Activated T-cell treated with anti-CD3 and anti-CD28 coated beads, Interleukin-2, amount 50 U/mL, for 1 hour (primary cell): ENCODE results near the gene ATP5MC3.
"Not testable (repeated sequence)": the region's sequence is repeated elsewhere in the genome, so short reads cannot be mapped to it uniquely, and the experiment has no call there.

Experiments used
- DNase-seq: peaks from one replicate; pipeline ENCODE4 v3.0.0-alpha.2; 2020

Gene ATP5MC3

DNA sequence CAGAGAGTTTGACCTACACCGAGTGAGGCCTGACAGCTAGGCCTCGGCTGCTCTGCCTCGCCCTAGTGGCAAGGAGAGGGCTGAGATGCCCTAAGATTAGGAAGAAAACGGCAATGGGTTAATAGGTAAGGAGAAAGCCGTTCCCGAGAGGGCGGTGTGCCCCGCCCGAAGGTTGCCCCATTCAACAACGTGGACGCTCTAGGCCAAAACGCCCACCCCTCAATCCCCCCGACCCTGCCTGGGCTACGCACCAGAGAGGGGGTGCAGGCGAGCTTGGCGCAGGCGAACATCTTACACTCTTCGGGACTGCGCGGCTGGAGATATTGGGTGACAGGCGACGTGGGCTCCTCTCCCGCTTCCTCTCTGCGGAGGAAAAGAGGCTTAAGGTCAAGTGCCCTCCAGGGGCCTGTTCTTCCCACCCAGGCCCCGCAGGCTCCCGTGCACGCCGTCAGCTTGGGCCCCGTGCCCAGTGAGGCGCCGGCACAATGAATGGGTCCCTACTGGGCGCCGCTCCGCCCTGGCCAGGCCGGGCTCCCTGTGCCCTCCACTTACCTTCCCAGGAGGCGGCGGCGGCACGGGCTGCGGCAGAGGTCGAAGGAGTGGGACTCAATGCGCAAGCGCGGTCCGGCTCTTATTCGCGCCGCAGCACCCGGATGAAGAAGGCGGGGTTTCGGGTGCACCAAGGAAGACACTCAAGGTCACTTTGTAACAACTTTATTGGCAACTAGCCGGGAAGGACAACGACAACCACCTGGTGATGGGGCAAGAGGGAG is at the start of gene ATP5MC3:
Gene ATP5MC3 (minus strand): TSS at position 607 of the 773 bp plus-strand sequence. CDS start 317 bp downstream, at position 290.
- DNase-seq, result peak; percentile 92

- not testable (repeated sequence) for DNase-seq
These were observed 47.1 kb upstream of the ATP5MC3 start for GRCh38 chr2:175228601-175229000.

GRCh38 chr2:175228179-175228578 is 46.7 kb upstream of the ATP5MC3 start:
- DNase-seq, result no peak

GRCh38 chr2:175227393-175227792 is 45.9 kb upstream of the ATP5MC3 start:
- DNase-seq, result no peak

GRCh38 chr2:175220075-175220474 is 38.6 kb upstream of the ATP5MC3 start:
- no peak for DNase-seq

DNA sequence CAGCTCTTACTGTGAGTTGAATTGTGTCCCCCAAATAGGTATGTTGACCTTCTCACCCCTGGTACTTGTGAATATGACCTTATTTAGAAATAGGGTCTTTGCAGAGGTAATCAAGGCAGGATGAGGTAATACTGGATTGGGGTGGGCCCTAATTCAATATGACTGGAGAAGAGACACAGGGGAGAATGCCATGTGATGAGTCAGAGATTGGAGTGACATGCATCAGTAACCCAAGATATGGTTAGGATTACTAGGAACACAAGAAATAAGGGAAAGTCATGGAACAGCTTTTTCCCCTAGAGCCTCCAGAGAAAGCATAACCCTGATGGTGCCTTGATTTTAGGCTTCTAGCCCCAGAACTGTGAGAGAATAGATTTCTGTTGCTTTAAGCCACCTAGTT is 37.0 kb upstream of the ATP5MC3 start:
- DNase-seq, result no peak

DNA sequence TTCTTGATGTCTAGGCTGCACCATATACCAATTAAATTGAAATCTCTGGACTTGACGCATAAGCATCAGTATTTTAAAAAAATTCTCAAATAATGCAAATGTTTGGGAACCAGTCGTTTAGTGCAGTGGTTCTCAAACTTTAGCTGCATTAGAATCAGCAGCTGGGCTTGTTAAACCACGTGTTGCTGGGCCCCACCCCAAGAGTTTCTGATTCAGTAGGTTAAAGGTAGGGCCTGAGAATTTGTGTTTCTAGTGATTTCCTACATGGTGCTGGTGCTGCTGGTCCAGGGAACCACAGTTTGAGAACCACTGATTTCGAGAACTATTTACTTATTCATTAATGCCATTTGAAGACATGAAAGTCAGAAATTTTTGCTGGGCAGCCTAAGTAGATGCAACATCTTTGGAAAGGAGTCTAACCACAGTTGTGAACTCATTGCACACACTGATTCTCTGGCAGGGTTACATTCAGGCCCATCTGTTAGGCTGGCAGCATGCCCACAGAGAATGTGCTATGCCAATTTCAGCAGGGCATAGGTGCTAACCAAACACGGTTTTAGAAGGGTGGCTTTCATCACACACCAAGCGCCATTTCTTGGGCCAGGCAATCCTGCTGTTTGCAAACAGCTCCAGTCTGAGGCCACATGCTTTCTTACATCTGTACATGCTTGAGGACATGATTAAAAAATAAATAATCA is 26.4 kb upstream of the ATP5MC3 start:
- DNase-seq, result no peak

DNA sequence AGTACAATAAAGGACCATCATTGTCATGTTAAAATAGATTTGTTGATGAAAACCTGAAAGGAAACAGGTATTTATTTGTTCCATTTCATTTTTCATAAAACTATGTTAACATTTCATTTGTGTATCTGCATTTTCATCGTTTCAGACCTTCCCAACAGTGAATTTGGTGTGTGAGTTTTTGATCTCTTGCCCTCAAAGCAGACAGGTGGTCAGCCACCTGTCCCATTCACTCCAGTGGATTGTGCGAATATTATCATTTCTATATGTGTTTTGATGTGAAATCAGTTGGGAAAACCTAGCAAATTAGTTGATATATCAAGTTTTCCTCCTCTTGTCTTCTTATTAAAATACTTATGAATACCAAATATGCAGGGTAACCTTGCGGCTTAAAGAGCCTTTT is 25.4 kb upstream of the ATP5MC3 start:
- no peak for DNase-seq

- DNase-seq, result no peak
These were observed 24.0 kb upstream of the ATP5MC3 start for GRCh38 chr2:175205523-175205922.

- peak; percentile 42 for DNase-seq
These were observed 22.3 kb upstream of the ATP5MC3 start for GRCh38 chr2:175203621-175204496.

- DNase-seq, result no peak
These were observed 13.5 kb upstream of the ATP5MC3 start for GRCh38 chr2:175195012-175195411.

DNA sequence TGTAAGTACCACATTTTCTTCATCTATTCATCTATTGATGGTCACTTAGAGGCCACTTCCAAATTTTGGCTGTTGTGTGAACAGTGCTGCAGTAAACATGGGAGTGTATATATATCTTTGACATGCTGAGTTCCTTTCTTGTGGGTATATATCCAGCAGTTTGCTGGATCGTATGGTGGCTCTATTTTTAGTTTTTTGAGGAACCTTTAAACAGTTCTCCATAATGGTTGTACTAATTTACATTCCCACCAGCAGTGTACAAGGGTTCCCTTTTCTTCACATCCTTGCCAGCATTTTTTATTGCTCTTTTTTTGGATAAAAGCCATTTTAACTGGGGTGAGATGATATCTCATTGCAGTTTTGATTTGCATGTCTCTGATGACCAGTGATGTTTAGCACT is 7.3 kb upstream of the ATP5MC3 start:
- no peak for DNase-seq

GRCh38 chr2:175187378-175187777 is 5.9 kb upstream of the ATP5MC3 start:
- no peak for DNase-seq

- no peak for DNase-seq
These were observed 2.2 kb upstream of the ATP5MC3 start for GRCh38 chr2:175183674-175184073.

GRCh38 chr2:175181877-175182308 is 383 bp upstream of the ATP5MC3 start:
- no peak for DNase-seq

DNA sequence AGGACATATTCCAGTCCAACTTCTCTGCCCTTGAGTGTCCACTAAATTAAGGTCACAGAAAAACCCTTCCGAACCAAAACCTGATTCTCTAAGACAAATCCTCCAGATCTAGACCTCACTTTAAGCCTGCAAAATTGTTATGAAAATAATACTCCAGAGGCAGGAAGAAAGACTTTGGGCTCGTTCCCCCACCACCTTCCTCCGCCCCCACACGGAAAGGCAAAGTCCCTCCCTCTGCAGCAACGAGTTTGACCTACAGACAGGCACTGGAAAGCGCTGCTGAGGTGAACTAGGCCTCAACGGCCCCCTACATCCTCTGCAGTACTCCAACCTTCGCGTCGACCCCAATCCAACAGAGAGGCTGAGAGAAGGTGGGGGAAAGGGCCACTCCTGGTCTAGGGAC is 808 bp downstream of the ATP5MC3 start:
- no peak for DNase-seq

- DNase-seq, result no peak
These were observed 4.9 kb downstream of the ATP5MC3 start for GRCh38 chr2:175176624-175177023.

GRCh38 chr2:175175896-175176295 is 5.6 kb downstream of the ATP5MC3 start:
- no peak for DNase-seq

DNA sequence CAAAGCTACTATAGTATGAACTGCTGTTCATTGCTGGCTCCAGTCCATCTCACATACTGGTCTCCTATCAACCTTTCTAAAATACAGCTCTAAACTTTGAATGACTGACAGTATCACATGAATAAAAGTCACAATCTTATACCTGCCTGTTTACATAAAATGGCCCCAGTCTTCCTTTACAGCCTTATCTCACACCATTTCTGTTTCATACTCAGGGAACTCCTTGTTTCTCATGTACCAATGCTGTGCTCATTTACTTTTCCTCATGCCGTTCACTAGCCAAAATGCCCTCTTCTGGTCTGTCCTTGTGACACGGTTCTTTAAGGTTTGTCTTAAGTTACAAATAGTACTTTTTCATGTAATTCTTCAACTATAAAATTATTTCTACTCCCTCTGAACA is 6.2 kb downstream of the ATP5MC3 start:
- DNase-seq, result no peak

DNA sequence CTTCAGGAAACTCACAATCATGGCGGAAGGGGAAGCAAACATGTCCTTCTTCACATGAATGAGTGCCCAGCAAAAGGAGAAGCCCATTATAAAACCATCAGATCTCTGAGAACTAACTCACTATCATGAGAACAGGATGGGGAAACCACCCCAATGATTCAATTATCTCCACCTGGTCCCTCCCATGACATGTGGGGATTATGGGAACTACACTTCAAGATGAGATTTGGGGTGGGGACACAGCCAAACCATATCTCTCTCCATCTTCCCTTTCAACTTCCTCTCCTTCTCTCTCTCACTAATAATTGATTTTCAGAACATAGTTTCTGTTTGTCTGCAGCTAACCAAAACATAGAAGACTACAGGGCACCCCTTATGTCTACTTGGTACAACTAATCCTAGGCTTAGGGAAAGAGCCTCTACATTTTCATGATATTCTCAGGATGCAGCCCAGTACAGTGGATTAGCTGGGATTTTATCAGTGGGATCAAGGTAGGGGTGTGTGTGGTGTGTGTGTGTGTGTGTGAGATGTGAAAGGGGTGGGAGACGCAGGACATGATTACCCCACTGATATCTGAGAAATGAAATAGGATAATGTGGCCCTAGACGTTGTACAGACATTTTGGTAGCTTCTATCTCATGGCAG is 10.7 kb downstream of the ATP5MC3 start:
- DNase-seq, result no peak

DNA sequence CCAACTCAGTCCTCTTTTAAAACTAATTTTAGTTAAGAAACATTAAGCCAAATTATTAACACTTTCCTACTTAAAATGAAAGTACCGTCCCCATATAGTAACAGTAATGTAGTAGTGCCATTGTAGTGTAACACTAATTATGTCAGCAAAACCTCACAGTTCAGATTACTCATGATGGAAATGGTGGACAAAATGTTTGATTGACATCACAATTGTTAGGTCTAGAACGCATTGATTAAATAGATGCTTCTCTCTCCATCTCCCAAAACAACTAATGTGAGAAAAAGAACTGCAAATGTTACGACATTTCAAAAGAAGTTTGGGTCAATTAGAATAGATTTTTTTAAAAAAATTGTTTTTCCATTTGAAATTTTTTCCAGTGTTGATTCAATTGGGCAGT is 12.3 kb downstream of the ATP5MC3 start:
- DNase-seq, result no peak

DNA sequence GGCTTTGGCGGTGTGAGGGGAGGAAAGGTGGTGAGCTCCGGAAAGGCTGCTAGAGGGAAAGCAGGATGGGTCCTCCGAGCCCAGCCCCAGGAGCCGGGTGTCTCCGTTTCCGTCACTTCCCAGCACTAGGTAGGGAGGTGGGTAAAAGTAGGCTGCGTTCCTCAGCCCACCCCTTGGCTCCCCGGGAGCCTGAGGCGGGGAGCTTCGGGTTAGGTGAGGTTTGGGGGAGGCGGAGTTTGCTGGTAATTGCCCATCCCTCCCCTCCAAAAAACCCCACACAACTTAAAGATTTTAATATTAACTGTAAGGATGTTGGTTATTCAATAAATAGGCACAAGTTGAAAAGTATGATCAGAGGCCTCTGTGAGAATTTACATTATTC is 13.0 kb downstream of the ATP5MC3 start:
- no peak for DNase-seq
